Muscle of leg (tissue), 11 donors: ENCODE measurements around the gene MEIOB. TPM values are rescaled to one million over a fixed set of nuclear protein-coding genes. Genes with fewer than 3 reads are reported as not detected.
"Not testable (repeated sequence)": the region's sequence is repeated elsewhere in the genome, so short reads cannot be mapped to it uniquely, and the experiment has no call there.

ENCODE experiments used
- DNase-seq: peaks from one replicate; pipeline ENCODE4 v3.0.0; 2013
- H3K27ac ChIP-seq: one replicate; pipeline ENCODE4 v1.5.1; 2013; ENCODE audit warnings: mild to moderate bottlenecking, low read length, control low read depth
- H3K27me3 ChIP-seq: one replicate; pipeline ENCODE4 v1.6.1; 2013; ENCODE audit warnings: low read length; ENCODE audit not compliant: control insufficient read depth, insufficient read depth
- H3K36me3 ChIP-seq: one replicate; pipeline ENCODE4 v1.6.1; 2013; ENCODE audit warnings: low read length; ENCODE audit not compliant: control insufficient read depth, insufficient read depth
- H3K4me1 ChIP-seq: one replicate; pipeline ENCODE4 v1.6.1; 2013; ENCODE audit warnings: low read length; ENCODE audit not compliant: control insufficient read depth, insufficient read depth
- H3K4me3 ChIP-seq: one replicate; pipeline ENCODE4 v1.5.1; 2013; ENCODE audit warnings: low read length, control low read depth
- H3K9me3 ChIP-seq: replicated peaks from 2 replicates; pipeline ENCODE4 v1.6.1; 2013; ENCODE audit warnings: low read depth, low read length; ENCODE audit not compliant: control insufficient read depth
- WGBS: methylation state at CpG from one replicate; pipeline ENCODE4 v1.1.5; 2013; ENCODE audit warnings: missing lambda C conversion rate; ENCODE audit not compliant: insufficient coverage; 5-methylcytosine and 5-hydroxymethylcytosine counted together
- polyA plus RNA-seq, 8 donors: library from polyadenylated mRNA; unstranded; fragments of 120-200 nt; gene quantifications; one replicate each; pipeline versions ENCODE4 v1.2.1 to v1.2.3, GENCODE V29; 2013; ENCODE audit warnings: inconsistent platforms in 1 of 8, low replicate concordance in 1 of 8; ENCODE audit not compliant: insufficient read length in 8 of 8, insufficient read depth in 1 of 8
- total RNA-seq: library from RNA; stranded (reverse); fragments of 120-200 nt; gene quantifications from one replicate; pipeline ENCODE4 v1.2.4, GENCODE V29; 2013

Gene MEIOB
- total and polyA plus RNA-seq, 9 donors = 0.22 to 0.87 (median 0.55) TPM; not detected in 2

DNA sequence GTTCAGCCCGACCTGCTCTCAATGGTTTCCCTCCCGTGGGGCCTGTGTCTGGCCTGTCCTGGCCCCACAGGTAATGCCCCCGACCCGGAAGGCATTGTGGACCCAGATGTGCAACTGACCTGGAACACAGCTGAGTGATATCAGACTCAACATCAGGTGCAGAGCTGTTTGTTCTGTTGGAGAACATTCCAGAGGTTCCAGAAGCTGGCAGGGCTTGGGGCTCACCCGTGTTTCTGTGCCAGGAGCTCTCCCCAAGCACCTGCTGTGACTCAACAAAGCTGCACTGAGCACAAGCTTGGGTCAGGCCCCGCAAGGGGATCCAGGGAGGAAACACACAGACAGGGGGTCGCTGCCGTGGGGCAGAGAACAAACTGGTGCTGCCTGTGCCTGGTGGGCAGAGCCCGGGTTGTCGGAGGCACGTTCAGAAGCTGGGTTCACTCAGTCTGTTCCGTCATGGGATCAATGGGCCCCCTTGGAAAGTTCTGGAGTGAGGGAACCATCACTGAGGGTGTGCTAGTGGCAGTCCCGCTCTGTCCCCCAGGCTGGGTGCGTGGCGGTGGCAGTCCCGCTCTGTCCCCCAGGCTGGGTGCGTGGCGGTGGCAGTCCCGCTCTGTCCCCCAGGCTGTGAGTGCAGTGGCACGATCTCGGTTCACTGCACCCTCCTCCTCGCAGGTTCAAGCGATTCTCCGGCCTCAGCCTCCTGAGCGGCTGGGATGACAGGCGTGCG is 24.1 kb upstream of the MEIOB start:
- WGBS = 70% methylated on average over 27 of the region's 27 CpGs
- no peak for DNase-seq
- H3K4me3 ChIP-seq = no peak overlapping the region

DNA sequence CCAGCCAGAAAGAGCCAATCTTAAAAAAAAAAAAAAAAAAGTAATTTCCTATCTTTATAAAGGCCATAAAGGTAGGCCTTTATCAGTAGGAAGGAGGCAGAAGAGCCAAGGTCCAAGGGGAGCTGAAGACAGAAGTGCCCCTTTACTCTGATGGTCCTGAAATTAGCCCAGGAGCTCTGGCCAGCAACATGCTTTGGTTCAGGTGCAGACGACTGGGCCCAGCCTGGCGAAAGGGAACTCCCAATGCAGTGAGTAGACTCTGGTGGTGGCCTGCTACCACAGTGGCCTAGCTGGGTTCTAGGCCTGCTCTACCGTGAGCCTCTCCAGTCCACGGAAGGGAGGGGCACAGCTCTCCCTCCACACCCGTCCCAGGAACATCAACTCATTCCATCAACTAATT is 23.1 kb upstream of the MEIOB start:
- no peak for DNase-seq
- Histone ChIP-seq H3K27me3 (peaks cover 24% of the 10 kb centered on the region), H3K27ac (no peak overlapping the region)

More for the DNA sequence above, 24.1 kb upstream of the MEIOB start:
- H3K27me3 ChIP-seq = peaks cover 22% of the 10 kb centered on the region
- no peak overlapping the region for H3K27ac ChIP-seq
- H3K36me3 ChIP-seq = no peaks in the 10 kb centered on the region
- no peaks in the 10 kb centered on the region for H3K4me1 ChIP-seq
- H3K9me3 ChIP-seq = no peaks in the 10 kb centered on the region

DNA sequence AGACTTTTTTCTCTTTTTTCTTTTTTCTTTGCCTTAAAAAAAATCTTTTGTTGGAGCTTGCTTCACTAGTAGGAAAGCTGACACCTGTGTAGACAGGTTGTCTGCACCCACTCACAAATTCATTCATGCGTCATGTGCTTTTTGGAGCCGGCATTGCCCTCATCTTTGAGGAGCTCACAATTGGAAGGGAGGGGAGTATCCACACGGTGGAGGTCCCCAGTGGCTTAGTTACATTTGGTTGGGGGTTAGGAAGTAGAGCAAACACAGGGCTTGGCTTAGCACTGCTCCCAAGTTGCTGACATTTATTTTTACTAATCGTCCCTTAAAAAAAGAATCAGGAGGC is 18.7 kb upstream of the MEIOB start:
- Histone ChIP-seq H3K27me3 (peaks cover 22% of the 10 kb centered on the region), H3K9me3 (no peaks in the 10 kb centered on the region), H3K4me3 (no peak overlapping the region), H3K27ac (no peak overlapping the region), H3K36me3 (no peaks in the 10 kb centered on the region), H3K4me1 (no peaks in the 10 kb centered on the region)
- WGBS = 54% methylated on average over 1 of the region's 4 CpGs
- no peak for DNase-seq

More for the DNA sequence above, 23.1 kb upstream of the MEIOB start:
- Histone ChIP-seq H3K9me3 (no peaks in the 10 kb centered on the region), H3K4me3 (no peak overlapping the region), H3K4me1 (no peaks in the 10 kb centered on the region), H3K36me3 (no peaks in the 10 kb centered on the region)
- 64% methylated on average over 2 of the region's 5 CpGs for WGBS

DNA sequence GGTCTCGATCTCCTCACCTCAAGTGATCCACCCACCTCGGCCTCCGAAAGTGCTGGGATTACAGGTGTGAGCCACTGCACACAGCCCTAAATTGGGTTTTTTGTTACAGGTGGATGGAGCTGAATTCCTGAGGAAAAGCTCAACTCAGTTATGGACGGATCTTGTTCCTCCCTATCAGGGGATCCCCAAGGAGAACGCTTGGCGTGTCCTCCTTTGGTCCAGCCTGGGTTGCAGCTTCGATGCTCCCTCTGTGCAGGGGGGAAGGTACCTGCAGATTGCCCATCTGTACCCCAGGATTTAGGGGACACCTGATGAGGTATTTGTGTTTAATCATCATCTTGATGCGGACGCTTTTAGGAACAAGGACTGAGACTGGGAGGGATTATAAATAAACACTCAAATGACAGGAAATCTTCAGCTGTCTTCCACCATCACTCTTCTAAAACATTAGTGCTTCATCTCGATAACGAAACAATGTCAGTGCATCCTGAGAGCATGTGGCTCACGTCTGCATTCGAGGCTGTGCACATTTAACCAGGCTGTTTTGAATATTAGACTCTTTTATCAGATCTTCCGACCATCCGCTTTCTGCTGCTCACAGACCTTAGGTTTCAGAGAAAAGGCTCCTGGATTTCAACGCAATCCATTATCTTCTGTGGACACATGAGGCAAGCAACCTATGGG is 18.2 kb upstream of the MEIOB start:
- H3K9me3 ChIP-seq = no peaks in the 10 kb centered on the region
- H3K27me3 ChIP-seq = peaks cover 21% of the 10 kb centered on the region
- H3K4me3 ChIP-seq = no peak overlapping the region
- no peaks in the 10 kb centered on the region for H3K36me3 ChIP-seq
- DNase-seq = no peak
- H3K27ac ChIP-seq = no peak overlapping the region
- no peaks in the 10 kb centered on the region for H3K4me1 ChIP-seq
- 66% methylated on average over 11 of the region's 16 CpGs for WGBS

DNA sequence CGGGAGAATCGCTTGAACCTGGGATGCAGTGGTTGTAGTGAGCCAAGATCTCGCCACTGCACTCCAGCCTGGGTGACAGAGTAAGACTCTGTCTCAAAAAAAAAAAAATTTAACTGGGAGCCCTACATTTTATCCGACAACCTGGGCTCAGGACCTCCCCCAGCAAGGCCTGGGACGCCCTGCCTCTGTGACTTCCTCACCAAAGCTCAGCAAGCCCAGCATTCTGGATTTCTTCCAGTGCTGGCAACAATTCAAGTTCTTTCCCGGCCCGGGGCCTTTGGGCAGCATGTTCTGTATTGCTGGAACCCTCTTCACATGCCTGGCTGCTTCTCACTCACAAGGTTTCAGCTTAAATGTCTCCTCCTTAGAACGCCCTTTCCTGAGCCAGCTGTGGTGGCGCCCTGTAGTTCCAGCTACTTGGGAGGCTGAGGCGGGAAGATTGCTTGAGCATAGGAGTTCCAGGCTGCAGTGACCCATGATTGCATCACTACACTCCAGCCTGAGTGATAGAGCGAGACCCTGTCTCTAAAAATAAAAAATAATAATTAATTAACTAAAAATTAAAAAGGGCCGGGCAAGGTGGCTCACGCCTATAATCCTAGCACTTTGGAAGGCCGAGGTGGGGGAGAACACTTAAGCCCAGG is 15.9 kb upstream of the MEIOB start:
- WGBS = 65% methylated on average over 7 of the region's 14 CpGs
- no peaks in the 10 kb centered on the region for H3K36me3 ChIP-seq
- no peak overlapping the region for H3K27ac ChIP-seq
- no peak overlapping the region for H3K4me3 ChIP-seq
- peaks cover 20% of the 10 kb centered on the region for H3K27me3 ChIP-seq
- no peaks in the 10 kb centered on the region for H3K9me3 ChIP-seq
- DNase-seq = no peak
- no peaks in the 10 kb centered on the region for H3K4me1 ChIP-seq

DNA sequence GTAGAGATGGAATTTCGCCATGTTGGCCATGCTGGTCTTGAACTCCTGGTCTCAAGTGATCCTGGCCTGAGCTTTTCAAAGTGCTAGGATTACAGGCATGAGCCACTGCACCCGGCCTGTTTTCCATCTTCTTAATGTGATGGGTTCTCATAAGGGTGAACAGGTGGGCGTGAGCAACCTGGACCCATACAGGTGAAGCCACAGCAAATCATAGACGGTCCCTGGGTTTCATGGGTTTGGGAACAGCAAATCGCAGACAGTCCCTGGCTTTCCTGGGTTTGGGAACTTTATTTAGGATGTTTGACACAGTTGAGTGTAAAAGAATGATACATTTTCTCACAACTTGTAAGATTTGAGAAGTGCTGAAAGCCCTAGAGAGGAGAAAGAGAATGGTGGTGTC is 12.9 kb upstream of the MEIOB start:
- Histone ChIP-seq H3K27ac (no peak overlapping the region), H3K27me3 (peaks cover 16% of the 10 kb centered on the region), H3K36me3 (no peaks in the 10 kb centered on the region), H3K4me3 (no peak overlapping the region), H3K9me3 (no peaks in the 10 kb centered on the region), H3K4me1 (no peaks in the 10 kb centered on the region)
- 75% methylated on average over 4 of the region's 5 CpGs for WGBS
- no peak for DNase-seq

DNA sequence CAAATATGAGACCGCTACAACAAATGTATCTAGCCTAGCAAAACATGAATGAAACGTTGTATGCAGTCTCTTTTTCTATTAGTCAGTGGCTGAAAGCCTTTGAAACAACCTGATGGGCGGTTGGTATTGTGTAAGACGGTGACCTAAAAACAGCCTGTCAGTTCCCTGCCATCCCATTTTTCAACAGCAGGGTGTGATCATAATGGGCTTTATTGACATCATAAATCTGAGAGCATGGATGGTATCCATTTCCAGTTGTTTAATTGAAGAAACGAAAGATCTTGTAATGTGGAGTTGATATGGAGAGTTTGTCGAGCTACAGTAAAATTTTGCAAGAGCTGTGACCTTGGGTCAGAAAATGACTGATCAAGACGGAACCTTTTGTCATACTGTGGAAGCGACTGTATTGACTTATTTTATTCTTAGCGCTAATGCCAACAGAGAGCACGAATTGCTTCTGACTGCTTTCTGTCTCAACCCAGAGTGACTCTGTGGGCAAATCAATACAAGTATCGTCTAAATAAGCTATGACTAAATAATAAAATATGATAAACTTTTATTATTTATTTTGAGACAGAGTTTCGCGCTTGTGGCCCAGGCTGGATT is 12.3 kb upstream of the MEIOB start:
- Histone ChIP-seq H3K27me3 (peaks cover 18% of the 10 kb centered on the region), H3K4me3 (no peak overlapping the region), H3K36me3 (no peaks in the 10 kb centered on the region), H3K27ac (no peak overlapping the region), H3K4me1 (no peaks in the 10 kb centered on the region), H3K9me3 (no peaks in the 10 kb centered on the region)
- 44% methylated on average over 2 of the region's 13 CpGs for WGBS
- DNase-seq = no peak

DNA sequence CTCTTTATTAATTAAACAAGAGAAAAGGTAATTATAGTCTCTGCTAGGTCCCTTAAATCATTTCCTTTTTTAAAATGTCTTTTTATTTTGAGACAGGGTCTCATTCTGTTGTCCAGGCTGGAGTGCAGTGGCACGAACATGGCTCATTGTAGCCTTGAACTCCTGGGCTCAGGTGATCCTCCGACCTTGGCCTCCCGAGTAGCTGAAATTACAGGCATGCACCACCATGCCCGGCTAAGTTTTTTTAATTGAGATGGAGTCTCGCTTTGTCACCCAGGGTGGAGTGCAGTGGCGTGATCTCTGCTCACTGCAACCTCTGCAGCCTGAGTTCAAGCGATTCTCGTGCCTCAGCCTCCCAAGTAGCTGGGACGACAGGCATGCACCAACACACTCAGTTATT is 9.2 kb upstream of the MEIOB start:
- H3K27ac ChIP-seq, H3K4me1 ChIP-seq, H3K9me3 ChIP-seq, H3K36me3 ChIP-seq, H3K4me3 ChIP-seq, DNase-seq: not testable (repeated sequence)
- H3K27me3 ChIP-seq = peaks cover 28% of the 10 kb centered on the region
- WGBS = 71% methylated on average over 6 of the region's 9 CpGs

DNA sequence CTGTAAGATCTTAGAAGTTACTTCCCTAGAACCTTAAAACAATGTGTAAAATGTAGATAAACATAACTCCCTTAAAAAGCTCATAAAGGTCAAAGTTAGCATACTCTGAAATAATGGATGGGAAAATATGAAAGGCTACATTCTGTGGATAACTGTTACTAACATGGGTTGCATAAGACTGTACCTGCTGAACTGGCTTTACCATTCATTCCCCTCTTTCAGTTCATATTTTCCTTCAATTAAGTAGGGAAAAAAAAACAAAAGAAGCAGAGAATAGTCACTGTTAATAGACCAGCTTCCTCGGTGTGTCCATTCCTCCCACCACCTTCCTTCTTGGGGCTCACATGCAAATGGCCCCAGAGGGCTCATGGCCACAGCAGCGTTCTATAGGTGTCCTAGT is 7.5 kb upstream of the MEIOB start:
- DNase-seq = no peak
- Histone ChIP-seq H3K27me3 (peaks cover 30% of the 10 kb centered on the region), H3K4me3 (no peak overlapping the region), H3K27ac (no peak overlapping the region), H3K4me1 (no peaks in the 10 kb centered on the region), H3K9me3 (no peaks in the 10 kb centered on the region), H3K36me3 (no peaks in the 10 kb centered on the region)
- WGBS = 30% methylated on average over 2 of the region's 2 CpGs

DNA sequence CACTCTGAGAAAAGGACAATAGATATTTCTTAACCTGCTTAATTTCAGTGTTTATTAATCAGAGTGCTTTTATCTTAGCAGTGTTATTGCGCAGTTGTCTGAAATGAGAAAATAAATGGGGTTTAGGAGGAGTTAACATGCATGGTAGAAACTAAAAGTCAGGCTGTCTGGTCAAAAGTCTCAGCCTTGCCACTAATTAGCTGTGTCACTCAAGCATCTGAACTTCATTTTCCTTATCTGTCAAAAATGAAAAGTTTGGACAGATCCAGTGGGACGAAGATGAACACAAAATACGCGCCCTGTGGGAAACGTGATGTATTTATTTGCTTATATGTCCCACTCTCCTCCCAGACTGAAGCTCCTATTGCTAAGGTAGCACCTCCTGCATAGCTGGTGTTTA is 6.3 kb upstream of the MEIOB start:
- no peak for DNase-seq

More for the DNA sequence above, 6.3 kb upstream of the MEIOB start:
- WGBS = no CpG with 5 or more reads among the region's 5 CpGs
- Histone ChIP-seq H3K4me3 (no peak overlapping the region), H3K36me3 (no peaks in the 10 kb centered on the region), H3K9me3 (no peaks in the 10 kb centered on the region), H3K27ac (no peak overlapping the region), H3K4me1 (no peaks in the 10 kb centered on the region), H3K27me3 (peaks cover 38% of the 10 kb centered on the region)
